GM23338 (cell line): ENCODE results near the gene BMF. TPM values are rescaled to one million over a fixed set of nuclear protein-coding genes. Genes with fewer than 3 reads are reported as not detected.

Source experiments
- ATAC-seq: fragments of 200-7000 bp; cut with Tn5 transposase; 3 replicates; pipeline ENCODE4 v1.9.1; 2020
- DNase-seq: peaks from one replicate; pipeline ENCODE4 v3.0.0-alpha.2; 2015; ENCODE audit warnings: low spot score
- H2AFZ ChIP-seq: fragments of 200-600 bp; sonication (generic); 2 replicates; pipeline ENCODE4 v1.8.0; 2016; ENCODE audit warnings: antibody characterized with exemption, mild to moderate bottlenecking, moderate library complexity
- H3F3A ChIP-seq: fragments of 200-600 bp; sonication (generic); replicated peaks from 2 replicates; pipeline ENCODE4 v1.8.0; 2017; ENCODE audit warnings: antibody characterized with exemption, mixed run types, low read depth
- H3K27ac ChIP-seq: fragments of 200-600 bp; sonication (generic); 2 replicates; pipeline ENCODE4 v1.6.1; 2016; ENCODE audit warnings: low read depth
- H3K27me3 ChIP-seq: fragments of 200-600 bp; sonication (generic); 2 replicates; pipeline ENCODE4 v1.8.0; 2016; ENCODE audit warnings: mild to moderate bottlenecking, mixed run types, moderate library complexity; ENCODE audit not compliant: insufficient read depth
- H3K36me3 ChIP-seq: fragments of 200-600 bp; sonication (generic); 2 replicates; pipeline ENCODE4 v1.8.0; 2016; ENCODE audit warnings: mild to moderate bottlenecking; ENCODE audit not compliant: insufficient read depth
- H3K4me1 ChIP-seq: fragments of 200-600 bp; sonication (generic); 2 replicates; pipeline ENCODE4 v1.8.0; 2016; ENCODE audit warnings: mild to moderate bottlenecking, moderate library complexity; ENCODE audit not compliant: insufficient read depth
- H3K4me2 ChIP-seq: fragments of 200-600 bp; sonication (generic); 2 replicates; pipeline ENCODE4 v1.7.1; 2017; ENCODE audit warnings: mixed run types
- H3K4me3 ChIP-seq: fragments of 200-600 bp; sonication (generic); 2 replicates; pipeline ENCODE4 v1.6.1; 2016; ENCODE audit warnings: mixed run types
- H3K79me2 ChIP-seq: fragments of 200-600 bp; sonication (generic); replicated peaks from 2 replicates; pipeline ENCODE4 v1.8.0; 2017; ENCODE audit warnings: mild to moderate bottlenecking; ENCODE audit not compliant: insufficient read depth
- H3K9me2 ChIP-seq: fragments of 200-600 bp; sonication (generic); 2 replicates; pipeline ENCODE4 v1.8.0; 2017; ENCODE audit not compliant: insufficient read depth
- H4K20me1 ChIP-seq: fragments of 200-600 bp; sonication (generic); replicated peaks from 2 replicates; pipeline ENCODE4 v1.8.0; 2017; ENCODE audit warnings: mild to moderate bottlenecking; ENCODE audit not compliant: insufficient read depth
- H3K27ac Mint-ChIP-seq: 2 replicates; pipeline ENCODE4 v1.8.0; 2020; ENCODE audit warnings: inconsistent platforms, mild to moderate bottlenecking, moderate library complexity, mixed read lengths
- H3K27me3 Mint-ChIP-seq: 3 replicates; pipeline ENCODE4 v1.8.0; 2022; ENCODE audit warnings: low read depth, mild to moderate bottlenecking, moderate library complexity, mixed read lengths, inconsistent platforms; ENCODE audit not compliant: insufficient read depth, poor library complexity
- H3K36me3 Mint-ChIP-seq: 3 replicates; pipeline ENCODE4 v1.8.0; 2021; ENCODE audit warnings: low read depth, mild to moderate bottlenecking, inconsistent platforms, moderate library complexity, mixed read lengths
- H3K4me1 Mint-ChIP-seq: 3 replicates; pipeline ENCODE4 v1.8.0; 2020; ENCODE audit warnings: mild to moderate bottlenecking, inconsistent platforms, mixed read lengths
- H3K4me3 Mint-ChIP-seq: 3 replicates; pipeline ENCODE4 v1.8.0; 2021; ENCODE audit warnings: moderate library complexity, mild to moderate bottlenecking, inconsistent platforms, mixed read lengths
- H3K9me3 Mint-ChIP-seq: 3 replicates; pipeline ENCODE4 v1.8.0; 2020; ENCODE audit warnings: moderate library complexity, mild to moderate bottlenecking, inconsistent platforms, mixed read lengths
- CREB1 ChIP-seq: fragments of 250-450 bp; sonication (Bioruptor Pico); IDR thresholded peaks from 2 replicates; pipeline ENCODE4 v1.5.0; 2020; ENCODE audit warnings: low read depth, mild to moderate bottlenecking, moderate library complexity
- CTCF ChIP-seq, 2 experiments: fragments of 200-600 bp in 1 of 2; sonication (generic) in 1 of 2; conservative IDR thresholded peaks; 2 replicates each; pipeline versions ENCODE4 v1.5.1 to v1.6.1; 2016 to 2017; ENCODE audit warnings: antibody characterized with exemption in 2 of 2, low read depth in 2 of 2, mild to moderate bottlenecking in 2 of 2, moderate library complexity in 1 of 2
- ETS1 ChIP-seq: IDR thresholded peaks from 2 replicates; pipeline ENCODE4 v1.6.1; 2016; ENCODE audit warnings: antibody characterized with exemption
- EZH2 ChIP-seq: fragments of 200-600 bp; sonication (generic); IDR thresholded peaks from one replicate; pipeline ENCODE4 v1.8.0; 2017; ENCODE audit warnings: antibody characterized with exemption, mild to moderate bottlenecking, low read depth; ENCODE audit not compliant: unreplicated experiment
- EZH2phosphoT487 ChIP-seq: fragments of 200-600 bp; sonication (generic); IDR thresholded peaks from one replicate; pipeline ENCODE4 v1.8.1; 2018; ENCODE audit warnings: antibody characterized with exemption; ENCODE audit not compliant: unreplicated experiment
- JUNB ChIP-seq: IDR thresholded peaks from one replicate; pipeline ENCODE4 v1.6.1; 2016; ENCODE audit warnings: antibody characterized with exemption; ENCODE audit not compliant: unreplicated experiment
- NANOG ChIP-seq: IDR thresholded peaks from 2 replicates; pipeline ENCODE4 v1.6.1; 2016; ENCODE audit warnings: antibody characterized with exemption, borderline replicate concordance
- POLR2AphosphoS5 ChIP-seq: IDR thresholded peaks from 2 replicates; pipeline ENCODE4 v1.6.1; 2016; ENCODE audit warnings: antibody characterized with exemption, low read depth
- REST ChIP-seq: IDR thresholded peaks from one replicate; pipeline ENCODE4 v1.6.1; 2018; ENCODE audit warnings: antibody characterized with exemption; ENCODE audit not compliant: unreplicated experiment
- STAT1 ChIP-seq: IDR thresholded peaks from one replicate; pipeline ENCODE4 v1.6.1; 2016; ENCODE audit warnings: antibody characterized with exemption; ENCODE audit not compliant: unreplicated experiment
- ZNF114 ChIP-seq: fragments of 250-450 bp; sonication (Bioruptor Pico); IDR thresholded peaks from 2 replicates; pipeline ENCODE4 v1.5.0; 2020; ENCODE audit warnings: mild to moderate bottlenecking, moderate library complexity
- ZNF331 ChIP-seq: fragments of 250-450 bp; sonication (Bioruptor Pico); IDR thresholded peaks from 2 replicates; pipeline ENCODE4 v1.5.0; 2020; ENCODE audit warnings: low read depth, mild to moderate bottlenecking, moderate library complexity
- ZNF462 ChIP-seq: fragments of 250-450 bp; sonication (Bioruptor Pico); IDR thresholded peaks from 2 replicates; pipeline ENCODE4 v1.5.0; 2020; ENCODE audit warnings: mild to moderate bottlenecking, moderate library complexity
- polyA plus RNA-seq: library from polyadenylated mRNA; unstranded; fragments of >200 nt; fragmentation: Nextera tagmentation; extraction: Ambion mirVana; gene quantifications from 2 replicates; pipeline ENCODE4 v1.2.1, GENCODE V29; 2016
- total RNA-seq: library from RNA; depleted of rRNA; stranded (reverse); fragments of >200 nt; shearing (Covaris generic); gene quantifications from 2 replicates; pipeline ENCODE4 v1.2.3, GENCODE V29; 2014

The BMF gene
- total and polyA plus RNA-seq, 2 experiments from 2014 or later = 2.0 to 20.3 TPM

GRCh38 chr15:40100947-40101905, 7.5 kb downstream of the BMF start:
- no peaks in the 10 kb centered on the region for H3K36me3 ChIP-seq
- Mint-ChIP-seq H3K27me3 (peaks cover 21% of the 10 kb centered on the region), H3K9me3 (no peaks in the 10 kb centered on the region), H3K27ac (no peak overlapping the region), H3K36me3 (peaks cover 17% of the 10 kb centered on the region; the same call in 2 of the 3 replicates), H3K4me3 (peak overlapping the region; percentile 9; the same call in 1 of the 3 replicates), H3K4me1 (peaks cover 87% of the 10 kb centered on the region)
- H3K4me1 ChIP-seq = peaks cover 78% of the 10 kb centered on the region
- 0 out of 2 replicates have a peak overlapping the region, but pooled peaks have one; percentile 20 for H3K4me2 ChIP-seq
- H2AFZ ChIP-seq = no peak overlapping the region
- no peak for TF ChIP-seq ZNF462 (CRISPR knock-in tag)
- TF ChIP-seq STAT1 = no peak
- no peak for TF ChIP-seq NANOG
- TF ChIP-seq CTCF (conservative IDR thresholded peaks at IDR 0.05; ENCODE audit: low read depth in 2 of 2) = no peak
- TF ChIP-seq JUNB = no peak
- no peak for TF ChIP-seq REST
- no peak for TF ChIP-seq ZNF114
- no peak for TF ChIP-seq POLR2AphosphoS5
- TF ChIP-seq EZH2 = no peak
- no peak for TF ChIP-seq ZNF331 (CRISPR knock-in tag)
- TF ChIP-seq CREB1 (CRISPR knock-in tag) = no peak
- TF ChIP-seq ETS1 = no peak
- no peak for TF ChIP-seq EZH2phosphoT487
- H3K27ac ChIP-seq = no peak overlapping the region
- H3K9me2 ChIP-seq = no peaks in the 10 kb centered on the region
- no peak for ATAC-seq
- peaks cover 20% of the 10 kb centered on the region for H3F3A ChIP-seq
- H3K4me3 ChIP-seq = no peak overlapping the region
- H3K27me3 ChIP-seq = no peaks in the 10 kb centered on the region
- no peaks in the 10 kb centered on the region for H3K79me2 ChIP-seq
- H4K20me1 ChIP-seq = 0 out of 2 replicates have a peak, but pooled peaks cover 3% of the 10 kb centered on the region
- no peak for DNase-seq
